ENCODE data around the gene MAMDC4. TPM values are rescaled to one million over a fixed set of nuclear protein-coding genes. Genes with fewer than 3 reads are reported as not detected.
A peak's percentile ranks its signal among the peaks of the same experiment; 100 is the strongest.
"Not testable (repeated sequence)": the region's sequence is repeated elsewhere in the genome, so short reads cannot be mapped to it uniquely, and the experiment has no call there.

The MAMDC4 gene
- total RNA-seq, 4 donors from 2014 or later, result 1.0 to 2.2 (median 1.8) TPM

DNA sequence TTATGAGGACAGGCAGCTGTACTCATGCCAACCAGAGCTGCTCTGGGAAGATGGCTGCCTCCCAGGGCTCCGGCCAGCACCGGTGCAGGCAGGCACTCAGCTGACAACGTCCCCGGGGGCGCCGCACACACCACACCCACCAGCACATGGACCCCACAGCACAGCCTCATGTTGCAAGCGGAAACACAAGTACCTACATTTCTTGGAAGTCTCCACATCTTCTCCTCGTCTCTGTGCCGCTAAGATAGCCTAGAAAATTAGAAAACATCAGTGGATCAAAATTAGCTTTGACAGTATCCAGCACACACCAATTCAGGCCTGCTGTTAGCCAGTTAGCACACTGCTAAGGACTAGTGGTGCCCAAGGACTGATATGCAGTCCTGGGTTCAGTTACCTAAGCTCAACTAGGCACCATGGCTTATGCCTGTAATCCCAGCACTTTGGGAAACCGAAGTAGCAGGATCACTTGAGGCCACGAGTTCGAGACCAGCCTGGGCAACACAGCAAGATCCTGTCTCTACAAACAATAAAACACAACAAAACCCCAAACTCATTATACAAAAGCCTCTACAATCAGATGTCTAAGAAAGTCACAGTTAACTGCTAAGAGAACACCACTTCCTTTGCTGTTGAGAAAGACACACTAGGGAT is 11.6 kb downstream of the MAMDC4 start:
- TF ChIP-seq EP300 (IDR thresholded peaks at IDR 0.05), result no peak
- no peak for TF ChIP-seq POLR2A (IDR thresholded peaks at IDR 0.05)
- no peak for TF ChIP-seq POLR2AphosphoS5 (IDR thresholded peaks at IDR 0.05)
- TF ChIP-seq, protein P1, sequence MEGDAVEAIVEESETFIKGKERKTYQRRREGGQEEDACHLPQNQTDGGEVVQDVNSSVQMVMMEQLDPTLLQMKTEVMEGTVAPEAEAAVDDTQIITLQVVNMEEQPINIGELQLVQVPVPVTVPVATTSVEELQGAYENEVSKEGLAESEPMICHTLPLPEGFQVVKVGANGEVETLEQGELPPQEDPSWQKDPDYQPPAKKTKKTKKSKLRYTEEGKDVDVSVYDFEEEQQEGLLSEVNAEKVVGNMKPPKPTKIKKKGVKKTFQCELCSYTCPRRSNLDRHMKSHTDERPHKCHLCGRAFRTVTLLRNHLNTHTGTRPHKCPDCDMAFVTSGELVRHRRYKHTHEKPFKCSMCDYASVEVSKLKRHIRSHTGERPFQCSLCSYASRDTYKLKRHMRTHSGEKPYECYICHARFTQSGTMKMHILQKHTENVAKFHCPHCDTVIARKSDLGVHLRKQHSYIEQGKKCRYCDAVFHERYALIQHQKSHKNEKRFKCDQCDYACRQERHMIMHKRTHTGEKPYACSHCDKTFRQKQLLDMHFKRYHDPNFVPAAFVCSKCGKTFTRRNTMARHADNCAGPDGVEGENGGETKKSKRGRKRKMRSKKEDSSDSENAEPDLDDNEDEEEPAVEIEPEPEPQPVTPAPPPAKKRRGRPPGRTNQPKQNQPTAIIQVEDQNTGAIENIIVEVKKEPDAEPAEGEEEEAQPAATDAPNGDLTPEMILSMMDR (IDR thresholded peaks at IDR 0.05), result no peak
- no peak for ATAC-seq
- no peaks in the 10 kb centered on the region for H3K27me3 ChIP-seq
- peaks cover 0 to 49% of the 10 kb centered on the region in 2 donors for H3K36me3 ChIP-seq
- H3K9me3 ChIP-seq, result no peaks in the 10 kb centered on the region
- peaks cover 3 to 43% (median 15%) of the 10 kb centered on the region in 3 donors for H3K4me1 ChIP-seq
- WGBS, 2 donors (ENCODE audit: low coverage in 1 of 2), result 80 to 96% methylated on average over 3 to 4 of the region's 12 CpGs
- H3K27ac ChIP-seq, result no peak overlapping the region
- no peak overlapping the region for H3K4me3 ChIP-seq

DNA sequence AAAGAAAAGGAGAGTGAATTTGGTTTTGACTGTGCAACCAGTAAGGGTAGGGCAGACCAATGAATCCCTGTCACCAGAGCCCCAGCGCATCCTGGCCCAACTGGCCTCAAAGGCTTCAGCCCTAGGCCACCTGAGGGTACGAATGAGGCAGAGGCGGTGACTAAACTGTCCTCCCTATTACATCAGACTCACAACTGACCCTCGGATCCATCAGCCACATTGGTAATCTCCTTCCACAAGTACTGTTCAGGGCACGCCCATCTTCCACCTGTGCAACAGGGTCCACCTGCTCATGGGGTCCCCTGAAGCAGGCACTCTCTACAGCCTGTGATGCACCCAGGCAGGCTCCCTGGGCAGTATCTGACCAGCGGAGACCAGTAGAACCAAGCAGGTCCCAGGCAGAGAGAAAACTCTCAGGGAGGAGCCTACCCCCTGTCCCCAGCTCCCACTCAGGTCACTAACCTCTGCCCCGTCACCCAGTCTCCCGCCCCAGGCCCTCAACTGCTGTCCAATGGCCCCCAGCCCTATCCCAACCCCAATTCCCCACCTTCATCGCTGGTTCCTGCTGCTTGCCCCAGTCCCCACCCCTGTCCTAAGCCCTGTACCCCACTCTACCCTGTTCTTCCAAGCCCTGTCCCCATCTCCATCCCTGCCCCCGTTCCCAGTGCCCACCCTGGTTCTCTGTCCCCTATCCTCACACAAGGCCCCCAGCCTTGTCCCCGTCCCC is 13.1 kb downstream of the MAMDC4 start:
- 53 to 91% methylated on average over 4 to 7 of the region's 11 CpGs for WGBS, 2 donors (ENCODE audit: low coverage in 1 of 2)

DNA sequence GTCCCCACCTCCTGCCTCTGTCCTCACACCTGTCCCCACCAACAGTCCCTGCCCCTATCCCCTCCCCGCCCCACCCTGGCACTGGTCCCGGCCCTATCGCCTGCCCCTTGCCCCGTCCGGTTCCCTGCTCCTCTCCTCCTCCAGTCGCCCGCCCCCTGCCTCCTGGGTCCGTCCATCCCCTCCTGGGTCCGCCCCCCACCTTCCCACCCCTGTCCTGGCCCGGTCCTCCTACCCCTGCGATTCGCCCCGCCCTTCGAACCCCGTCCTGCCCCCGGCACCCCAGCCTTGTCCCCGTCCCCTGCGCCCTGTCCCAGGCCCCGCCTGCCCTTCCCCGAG is 13.6 kb downstream of the MAMDC4 start:
- Histone ChIP-seq H3K36me3 (peaks cover 0 to 40% of the 10 kb centered on the region in 2 donors), H3K9me3 (no peaks in the 10 kb centered on the region), H3K4me1 (peaks cover 3 to 32% (median 11%) of the 10 kb centered on the region in 3 donors), H3K27ac (peak overlapping the region; percentile 87 to 93 (median 92)), H3K4me3 (peak overlapping the region; percentile 86 to 95), H3K27me3 (no peaks in the 10 kb centered on the region)
- 0% methylated on average over 2 of the region's 20 CpGs; no CpG with 5 or more reads in 1 of the 2 donors for WGBS, 2 donors (ENCODE audit: low coverage in 1 of 2)
- peak; percentile 20 for ATAC-seq
- no peak for TF ChIP-seq EP300 (IDR thresholded peaks at IDR 0.05)
- no peak for TF ChIP-seq POLR2AphosphoS5 (IDR thresholded peaks at IDR 0.05)

More for the DNA sequence above, 13.1 kb downstream of the MAMDC4 start:
- Histone ChIP-seq H3K27ac (peak overlapping the region; percentile 87 to 93 (median 92)), H3K4me1 (peaks cover 3 to 32% (median 11%) of the 10 kb centered on the region in 3 donors), H3K27me3 (no peaks in the 10 kb centered on the region), H3K9me3 (no peaks in the 10 kb centered on the region), H3K4me3 (peak overlapping the region; percentile 86 to 95), H3K36me3 (peaks cover 0 to 45% of the 10 kb centered on the region in 2 donors)
- no peak for ATAC-seq
- TF ChIP-seq POLR2AphosphoS5 (IDR thresholded peaks at IDR 0.05) (no peak), POLR2A (IDR thresholded peaks at IDR 0.05) (no peak), EP300 (IDR thresholded peaks at IDR 0.05) (no peak)
- TF ChIP-seq, protein P1 (IDR thresholded peaks at IDR 0.05), result no peak

DNA sequence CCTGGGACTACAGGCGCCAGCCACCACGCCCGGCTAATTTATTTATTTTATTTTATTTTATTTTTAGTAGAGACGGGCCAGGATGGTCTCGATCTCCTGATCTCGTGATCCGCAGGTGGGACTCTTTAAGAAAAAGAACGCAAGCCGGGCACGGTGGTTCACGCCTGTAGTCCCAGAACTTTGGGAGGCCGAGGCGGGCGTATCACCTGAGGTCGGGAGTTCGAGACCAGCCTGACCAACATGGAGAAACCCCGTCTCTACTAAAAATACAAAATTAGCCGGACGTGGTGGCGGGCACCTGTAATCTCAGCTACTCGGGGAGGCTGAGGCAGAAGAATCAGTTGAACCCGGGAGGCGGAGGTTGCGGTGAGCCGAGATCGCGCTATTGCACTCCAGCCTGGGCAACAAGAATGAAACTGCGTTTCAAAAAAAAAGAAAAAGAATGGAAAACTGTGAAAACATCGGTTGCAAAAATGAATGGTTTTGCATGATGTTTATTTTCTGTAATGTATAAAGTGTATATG is 14.8 kb downstream of the MAMDC4 start:
- ATAC-seq, H3K9me3 ChIP-seq, H3K27me3 ChIP-seq: not testable (repeated sequence)
- Histone ChIP-seq H3K27ac (peak overlapping the region in 3 of 4 donors; percentile 92 to 93 (median 93)), H3K36me3 (peaks cover 0 to 28% of the 10 kb centered on the region in 2 donors), H3K4me1 (peaks cover 3 to 32% (median 11%) of the 10 kb centered on the region in 3 donors), H3K4me3 (peak overlapping the region; percentile 86 to 95)
- 79 to 99% methylated on average over 8 to 16 of the region's 29 CpGs for WGBS, 2 donors (ENCODE audit: low coverage in 1 of 2)

DNA sequence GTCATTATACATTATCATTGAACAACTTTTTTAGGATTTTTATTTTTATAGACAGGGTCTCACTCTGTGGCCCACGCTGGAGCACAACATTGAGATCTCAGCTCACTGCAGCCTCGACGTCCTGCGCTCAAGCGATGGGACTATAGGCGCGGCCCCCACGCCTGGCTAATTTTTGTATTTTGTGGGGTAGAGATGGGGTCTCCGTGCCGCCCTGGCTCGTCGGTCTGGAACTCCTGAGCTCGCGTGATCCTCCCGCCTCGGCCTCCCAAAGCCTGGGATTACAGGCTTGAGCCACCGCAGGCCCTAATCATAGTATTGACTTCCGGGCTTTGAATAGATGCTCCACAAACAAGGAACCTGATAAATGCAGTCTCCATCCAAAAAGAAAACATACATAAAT is 15.3 kb downstream of the MAMDC4 start:
- Histone ChIP-seq H3K4me3 (no peak overlapping the region), H3K9me3 (no peaks in the 10 kb centered on the region), H3K36me3 (peaks cover 0 to 23% of the 10 kb centered on the region in 2 donors), H3K27ac (no peak overlapping the region), H3K4me1 (peaks cover 3 to 32% (median 11%) of the 10 kb centered on the region in 3 donors), H3K27me3 (no peaks in the 10 kb centered on the region)
- no peak for ATAC-seq
- 97 to 98% methylated on average over 7 to 10 of the region's 18 CpGs for WGBS, 2 donors (ENCODE audit: low coverage in 1 of 2)
- TF ChIP-seq, protein P1 (IDR thresholded peaks at IDR 0.05), result no peak
- no peak for TF ChIP-seq POLR2A (IDR thresholded peaks at IDR 0.05)

Measured in gastroesophageal sphincter (tissue), 4 donors.